Astrocyte of the cerebellum (primary cell): ENCODE measurements around the gene LYL1.

Experiments used
- DNase-seq: peaks from one replicate; pipeline ENCODE4 v3.0.0-alpha.2; 2011; ENCODE audit warnings: low read depth
- H3K4me3 ChIP-seq: 2 replicates; pipeline ENCODE4 v1.5.1; 2011; ENCODE audit warnings: mild to moderate bottlenecking, low read depth, low read length, moderate library complexity
- CTCF ChIP-seq: IDR thresholded peaks from 2 replicates; pipeline ENCODE4 v1.5.1; 2012; ENCODE audit warnings: low read length, low read depth, moderate library complexity, mild to moderate bottlenecking; ENCODE audit errors: missing control alignments
- in situ Hi-C: cut with HindIII; loops from 2 replicates; pipeline ENCODE4 v1.10.0; 2017; ENCODE audit warnings: low sequenced_read_pairs

Gene LYL1

GRCh38 chr19:13060964-13061927 lies 41.4 kb downstream of the LYL1 start:
- H3K4me3 ChIP-seq: peak overlapping the region; percentile 7
- peak; percentile 54 for DNase-seq
- in situ Hi-C loops: loop anchor here (5.0 to 25.0 kb wide), 2 partner anchors 34 to 176 kb away; no protein-coding TSS in a partner anchor
- TF ChIP-seq CTCF: peak; percentile 96

GRCh38 chr19:13060233-13060963 lies 42.3 kb downstream of the LYL1 start:
- no peak for TF ChIP-seq CTCF

GRCh38 chr19:13058951-13059660 lies 43.6 kb downstream of the LYL1 start:
- peak; percentile 21 for TF ChIP-seq CTCF
- in situ Hi-C loops: loop anchor here (25.0 kb wide), 1 partner anchor 178 kb away; no protein-coding TSS in a partner anchor
- no peak for DNase-seq
- no peak overlapping the region for H3K4me3 ChIP-seq

More at GRCh38 chr19:13060233-13060963, 42.3 kb downstream of the LYL1 start:
- in situ Hi-C loops: loop anchor here (5.0 to 25.0 kb wide), 2 partner anchors 33 to 177 kb away; no protein-coding TSS in a partner anchor
- H3K4me3 ChIP-seq: no peak overlapping the region
- DNase-seq: no peak

GRCh38 chr19:13057744-13058143 lies 44.9 kb downstream of the LYL1 start:
- in situ Hi-C loops: loop anchor here (25.0 kb wide), 1 partner anchor 180 kb away; no protein-coding TSS in a partner anchor
- no peak overlapping the region for H3K4me3 ChIP-seq
- TF ChIP-seq CTCF: no peak
- DNase-seq: no peak

GRCh38 chr19:13057147-13057572 lies 45.5 kb downstream of the LYL1 start:
- DNase-seq: no peak
- H3K4me3 ChIP-seq: no peak overlapping the region
- in situ Hi-C loops: loop anchor here (25.0 kb wide), 1 partner anchor 180 kb away; no protein-coding TSS in a partner anchor
- no peak for TF ChIP-seq CTCF
